ENCODE results near the gene SYT11. TPM values are rescaled to one million over a fixed set of nuclear protein-coding genes. Genes with fewer than 3 reads are reported as not detected.

Gene SYT11
- total and polyA plus RNA-seq, 9 of the 15 experiments (the other 6 are each of a cell fraction or from before 2014, with no cell fraction given) = 0.05 to 0.18 (median 0.11) TPM

DNA sequence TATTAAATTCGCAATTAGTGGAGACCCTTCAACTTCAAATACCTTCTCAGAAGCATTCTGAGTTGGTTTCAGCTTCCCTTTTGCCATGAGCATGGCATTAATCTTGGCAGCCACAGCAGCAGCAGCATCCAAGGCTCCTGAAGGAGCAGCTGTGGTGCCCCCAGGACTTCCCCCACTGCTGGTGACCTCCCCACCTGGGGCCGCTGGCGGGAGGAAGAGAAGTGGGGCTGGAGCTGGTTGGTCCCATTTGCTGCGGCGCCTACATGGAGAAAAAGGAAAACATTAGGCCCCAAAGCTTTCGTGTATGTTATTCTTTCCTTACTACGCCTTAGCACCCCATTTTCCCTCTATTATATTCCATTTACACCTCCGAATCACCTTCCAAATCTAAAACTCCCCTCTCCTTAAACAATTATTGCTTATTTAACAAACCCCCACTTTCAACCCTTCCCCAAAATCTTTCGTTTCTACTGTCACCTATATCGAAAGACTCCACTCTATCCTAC lies 74.3 kb downstream of the SYT11 start:
- Histone ChIP-seq H4K20me1 (replicated peaks; ENCODE audit: control insufficient read depth, insufficient read depth, low read length) (0 out of 2 replicates have a peak, but pooled peaks cover 5% of the 10 kb centered on the region), H3K27me3 (ENCODE audit: control insufficient read depth in 2 of 2, insufficient read depth in 2 of 2, low read length in 2 of 2) (no peaks in the 10 kb centered on the region), H3K4me1 (replicated peaks in 1 of 2; ENCODE audit: control insufficient read depth in 2 of 2, insufficient read depth in 2 of 2, low read length in 2 of 2) (peaks cover 12 to 13% of the 10 kb centered on the region in 2 experiments; a peak in 4 of 5 replicates), H3K79me2 (ENCODE audit: control insufficient read depth, insufficient read depth, low read length) (peaks cover 59% of the 10 kb centered on the region), H2AFZ (ENCODE audit: low read depth, low read length) (0 out of 2 replicates have a peak overlapping the region, but pooled peaks have one; percentile 92), H3K9me1 (ENCODE audit: control insufficient read depth, insufficient read depth, low read length) (no peaks in the 10 kb centered on the region), H3K4me3 (peak overlapping the region; percentile 81), H3K27ac (ENCODE audit: extremely low read depth, low read depth, low read length) (peak overlapping the region; percentile 94), H3K36me3 (ENCODE audit: control insufficient read depth, insufficient read depth, low read length) (peaks cover 51% of the 10 kb centered on the region), H3K9ac (ENCODE audit: insufficient read depth in 1 of 2, low read depth in 2 of 2, low read length in 2 of 2) (peak overlapping the region; percentile 98), H3K9me3 (replicated peaks; ENCODE audit: control insufficient read depth, insufficient read depth, low read depth, low read length) (no peaks in the 10 kb centered on the region), H3K4me2 (ENCODE audit: insufficient read depth, low read length) (peak overlapping the region; percentile 88)
- in situ Hi-C loops (cut with MboI) = loop anchor here (5.0 kb wide), 1 partner anchor 134 kb away; no protein-coding TSS in a partner anchor
- DNase-seq (ENCODE audit: extremely low read depth in 1 of 4, low spot score in 3 of 4) = peak in 3 of 4 experiments; percentile 41 to 57 (median 54)
- no peak for FAIRE-seq
- CTCF ChIA-PET (ENCODE audit: low intra/inter-chr PET ratio) = no interaction called here
- intact Hi-C loops (cut with micrococcal nuclease) = loop anchor here (2.0 to 10.0 kb wide), 2 partner anchors 75 to 191 kb away; partner anchors contain the start of gene SYT11
- WGBS (ENCODE audit: insufficient coverage, low coverage, missing lambda C conversion rate) = 0% methylated on average over 10 of the region's 10 CpGs
- peak; percentile 44 for ATAC-seq
- POLR2A ChIA-PET = interaction anchor here (0.6 to 6.3 kb wide), 30 partner anchors 9 to 551 kb away, joined by 3 to 100 read pairs (median 4); partner anchors contain the start of genes LAMTOR2, RAB25 and SYT11
- BruUV-seq (replicated peaks) = TSS peak; percentile 41
- TF ChIP-seq SREBF2 (CRISPR knock-in tag; IDR thresholded peaks at IDR 0.05) (no peak), TRIM24 (IDR thresholded peaks at IDR 0.05) (0 out of 4 replicates have a peak, but pooled peaks of 1 of the 2 experiments have one; percentile 11), CHD1 (IDR thresholded peaks at IDR 0.05; ENCODE audit: low read length) (peak; percentile 87), TCFL5 (CRISPR knock-in tag; conservative IDR thresholded peaks at IDR 0.05) (no peak), NR1H2 (CRISPR knock-in tag; IDR thresholded peaks at IDR 0.05) (0 out of 2 replicates have a peak, but pooled peaks have one; percentile 73), NR2C2 (CRISPR knock-in tag; IDR thresholded peaks at IDR 0.05) (peak; percentile 22; the same call in 1 of the 2 replicates), NR2C2 (tag; IDR thresholded peaks at IDR 0.05) (no peak), AFF1 (IDR thresholded peaks at IDR 0.05; ENCODE audit: low read depth in 1 of 2, partially characterized antibody in 2 of 2) (peak in 1 of 2 experiments; percentile 30), NFATC3 (IDR thresholded peaks at IDR 0.05) (0 out of 2 replicates have a peak, but pooled peaks have one; percentile 31), HDAC8 (tag; IDR thresholded peaks at IDR 0.05) (no peak), TARDBP (IDR thresholded peaks at IDR 0.05) (no peak), PHB2 (IDR thresholded peaks at IDR 0.05; ENCODE audit: low read depth) (0 out of 2 replicates have a peak, but pooled peaks have one; percentile 14)
- TF ChIP-seq, protein P1, sequence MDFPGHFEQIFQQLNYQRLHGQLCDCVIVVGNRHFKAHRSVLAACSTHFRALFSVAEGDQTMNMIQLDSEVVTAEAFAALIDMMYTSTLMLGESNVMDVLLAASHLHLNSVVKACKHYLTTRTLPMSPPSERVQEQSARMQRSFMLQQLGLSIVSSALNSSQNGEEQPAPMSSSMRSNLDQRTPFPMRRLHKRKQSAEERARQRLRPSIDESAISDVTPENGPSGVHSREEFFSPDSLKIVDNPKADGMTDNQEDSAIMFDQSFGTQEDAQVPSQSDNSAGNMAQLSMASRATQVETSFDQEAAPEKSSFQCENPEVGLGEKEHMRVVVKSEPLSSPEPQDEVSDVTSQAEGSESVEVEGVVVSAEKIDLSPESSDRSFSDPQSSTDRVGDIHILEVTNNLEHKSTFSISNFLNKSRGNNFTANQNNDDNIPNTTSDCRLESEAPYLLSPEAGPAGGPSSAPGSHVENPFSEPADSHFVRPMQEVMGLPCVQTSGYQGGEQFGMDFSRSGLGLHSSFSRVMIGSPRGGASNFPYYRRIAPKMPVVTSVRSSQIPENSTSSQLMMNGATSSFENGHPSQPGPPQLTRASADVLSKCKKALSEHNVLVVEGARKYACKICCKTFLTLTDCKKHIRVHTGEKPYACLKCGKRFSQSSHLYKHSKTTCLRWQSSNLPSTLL (IDR thresholded peaks at IDR 0.05) = 0 out of 2 replicates have a peak, but pooled peaks have one; percentile 55
- TF ChIP-seq, protein P2, sequence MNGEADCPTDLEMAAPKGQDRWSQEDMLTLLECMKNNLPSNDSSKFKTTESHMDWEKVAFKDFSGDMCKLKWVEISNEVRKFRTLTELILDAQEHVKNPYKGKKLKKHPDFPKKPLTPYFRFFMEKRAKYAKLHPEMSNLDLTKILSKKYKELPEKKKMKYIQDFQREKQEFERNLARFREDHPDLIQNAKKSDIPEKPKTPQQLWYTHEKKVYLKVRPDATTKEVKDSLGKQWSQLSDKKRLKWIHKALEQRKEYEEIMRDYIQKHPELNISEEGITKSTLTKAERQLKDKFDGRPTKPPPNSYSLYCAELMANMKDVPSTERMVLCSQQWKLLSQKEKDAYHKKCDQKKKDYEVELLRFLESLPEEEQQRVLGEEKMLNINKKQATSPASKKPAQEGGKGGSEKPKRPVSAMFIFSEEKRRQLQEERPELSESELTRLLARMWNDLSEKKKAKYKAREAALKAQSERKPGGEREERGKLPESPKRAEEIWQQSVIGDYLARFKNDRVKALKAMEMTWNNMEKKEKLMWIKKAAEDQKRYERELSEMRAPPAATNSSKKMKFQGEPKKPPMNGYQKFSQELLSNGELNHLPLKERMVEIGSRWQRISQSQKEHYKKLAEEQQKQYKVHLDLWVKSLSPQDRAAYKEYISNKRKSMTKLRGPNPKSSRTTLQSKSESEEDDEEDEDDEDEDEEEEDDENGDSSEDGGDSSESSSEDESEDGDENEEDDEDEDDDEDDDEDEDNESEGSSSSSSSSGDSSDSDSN (IDR thresholded peaks at IDR 0.05; ENCODE audit: borderline replicate concordance in 1 of 2, low read depth in 2 of 2, low read length in 2 of 2) = no peak
